GM23248 (cell line): ENCODE data around the gene GGT5. TPM values are rescaled to one million over a fixed set of nuclear protein-coding genes. Genes with fewer than 3 reads are reported as not detected.

ENCODE experiments used
- DNase-seq: peaks from one replicate; pipeline ENCODE4 v3.0.0-alpha.2; 2015
- H2AFZ ChIP-seq: fragments of 200-600 bp; sonication (generic); 2 replicates; pipeline ENCODE4 v1.6.1; 2016; ENCODE audit warnings: antibody characterized with exemption
- H3F3A ChIP-seq: fragments of 200-600 bp; sonication (generic); 2 replicates; pipeline ENCODE4 v1.6.1; 2016; ENCODE audit warnings: mild to moderate bottlenecking, antibody characterized with exemption, mixed run types; ENCODE audit not compliant: insufficient read depth
- H3K27ac ChIP-seq: fragments of 200-600 bp; sonication (generic); 2 replicates; pipeline ENCODE4 v1.5.1; 2016; ENCODE audit warnings: mild to moderate bottlenecking
- H3K27me3 ChIP-seq: fragments of 200-600 bp; sonication (generic); replicated peaks from 2 replicates; pipeline ENCODE4 v1.6.1; 2016; ENCODE audit warnings: mild to moderate bottlenecking; ENCODE audit not compliant: insufficient read depth
- H3K36me3 ChIP-seq: fragments of 200-600 bp; sonication (generic); 2 replicates; pipeline ENCODE4 v1.6.1; 2016; ENCODE audit warnings: low read depth, mild to moderate bottlenecking
- H3K4me1 ChIP-seq: fragments of 200-600 bp; sonication (generic); 2 replicates; pipeline ENCODE4 v1.6.1; 2016; ENCODE audit warnings: mild to moderate bottlenecking; ENCODE audit not compliant: insufficient read depth
- H3K4me2 ChIP-seq: fragments of 200-600 bp; sonication (generic); one replicate; pipeline ENCODE4 v1.6.1; 2016; ENCODE audit warnings: mild to moderate bottlenecking; ENCODE audit not compliant: unreplicated experiment
- H3K4me3 ChIP-seq: fragments of 200-600 bp; sonication (generic); 2 replicates; pipeline ENCODE4 v1.5.1; 2016; ENCODE audit warnings: mild to moderate bottlenecking
- H3K79me2 ChIP-seq: fragments of 200-600 bp; sonication (generic); 2 replicates; pipeline ENCODE4 v1.6.1; 2016; ENCODE audit warnings: mild to moderate bottlenecking; ENCODE audit not compliant: insufficient read depth
- H3K9ac ChIP-seq: fragments of 200-600 bp; sonication (generic); 2 replicates; pipeline ENCODE4 v1.6.1; 2016; ENCODE audit warnings: mild to moderate bottlenecking
- H3K9me2 ChIP-seq: fragments of 200-600 bp; sonication (generic); 2 replicates; pipeline ENCODE4 v1.6.1; 2016; ENCODE audit warnings: mixed run types, mild to moderate bottlenecking, moderate library complexity; ENCODE audit not compliant: insufficient read depth
- H3K9me3 ChIP-seq: fragments of 200-600 bp; sonication (generic); one replicate; pipeline ENCODE4 v1.6.1; 2017; ENCODE audit warnings: low read depth
- H4K20me1 ChIP-seq: fragments of 200-600 bp; sonication (generic); 2 replicates; pipeline ENCODE4 v1.6.0; 2016; ENCODE audit not compliant: insufficient read depth
- EZH2 ChIP-seq: fragments of 200-600 bp; sonication (generic); IDR thresholded peaks from 2 replicates; pipeline ENCODE4 v1.6.1; 2018; ENCODE audit warnings: antibody characterized with exemption, mild to moderate bottlenecking; ENCODE audit not compliant: insufficient read depth, poor library complexity, severe bottlenecking
- EZH2phosphoT487 ChIP-seq: fragments of 200-600 bp; sonication (generic); IDR thresholded peaks from 2 replicates; pipeline ENCODE4 v1.6.1; 2018; ENCODE audit warnings: antibody characterized with exemption, moderate library complexity, mild to moderate bottlenecking, low read depth; ENCODE audit not compliant: insufficient read depth
- WGBS, 2 experiments: methylation state at CpG; one replicate each; pipeline ENCODE4 v1.1.6; 2015 to 2017; ENCODE audit warnings: low lambda C conversion rate in 2 of 2, low coverage in 1 of 2; ENCODE audit errors: missing lambda C conversion rate in 2 of 2; 5-methylcytosine and 5-hydroxymethylcytosine counted together
- in situ Hi-C: fragments of 300-500 bp; cut with MboI; formaldehyde crosslinking; loops from 2 replicates; pipeline ENCODE4 v1.15.0; 2020
- polyA plus RNA-seq: library from polyadenylated mRNA; unstranded; fragments of >200 nt; fragmentation: Nextera tagmentation; extraction: Ambion mirVana; gene quantifications from 2 replicates; pipeline ENCODE4 v1.2.1, GENCODE V29; 2016
- total RNA-seq: library from RNA; depleted of rRNA; stranded (reverse); fragments of >200 nt; shearing (Covaris generic); gene quantifications from 2 replicates; pipeline ENCODE4 v1.2.3, GENCODE V29; 2014

Gene GGT5
- total and polyA plus RNA-seq, 2 experiments from 2014 or later: 1.3 to 5.1 TPM

DNA sequence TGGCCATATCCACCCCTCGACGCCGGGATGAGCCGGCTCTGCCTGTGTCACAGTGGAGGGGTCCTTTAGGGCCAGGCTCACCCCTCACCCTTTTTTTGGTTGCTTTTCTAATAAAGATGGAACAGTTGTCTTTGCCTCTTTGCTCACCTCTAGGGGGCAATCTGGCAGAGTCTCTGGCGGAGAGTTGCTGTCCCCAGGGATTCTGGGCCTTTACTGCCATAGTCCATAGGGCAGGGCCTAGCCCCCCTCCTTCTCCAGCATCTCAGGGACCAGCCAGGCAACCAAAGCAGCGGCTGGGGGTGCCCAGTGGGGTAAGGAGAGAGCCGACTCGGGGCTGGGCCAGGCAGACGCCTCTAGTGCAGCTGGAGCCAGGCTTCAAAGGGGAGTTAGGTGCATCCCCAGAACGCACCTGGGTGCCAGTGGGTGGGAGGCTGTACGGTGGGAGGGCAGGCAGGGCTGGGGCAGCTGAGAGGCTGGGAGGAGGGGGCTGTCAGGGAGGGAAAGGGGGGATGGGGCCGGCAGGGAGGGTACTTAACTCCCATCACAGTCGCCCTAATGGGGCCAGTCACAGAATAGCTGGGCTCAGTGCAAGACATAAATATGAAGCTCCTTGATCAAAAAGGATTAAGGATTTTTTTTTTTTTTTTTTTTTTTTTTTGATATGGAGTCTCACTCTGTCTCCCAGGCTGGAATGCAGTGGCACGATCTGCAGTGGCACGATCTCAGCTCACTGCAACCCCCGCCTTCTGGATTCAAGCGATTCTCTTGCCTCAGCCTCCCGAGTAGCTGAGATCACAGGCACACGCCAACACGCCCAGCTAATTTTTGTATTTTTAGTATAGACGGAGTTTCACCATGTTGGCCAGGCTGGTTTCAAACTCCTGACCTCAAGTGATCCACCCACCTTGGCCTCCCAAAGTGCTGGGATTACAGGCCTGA is 66.1 kb downstream of the GGT5 start:
- Histone ChIP-seq H3K27me3 (no peaks in the 10 kb centered on the region), H3K9me3 (no peaks in the 10 kb centered on the region), H3K4me2 (no peak overlapping the region), H3K4me1 (no peaks in the 10 kb centered on the region), H3K9me2 (no peaks in the 10 kb centered on the region), H3F3A (no peaks in the 10 kb centered on the region), H3K4me3 (no peak overlapping the region), H3K79me2 (no peaks in the 10 kb centered on the region), H3K9ac (no peak overlapping the region), H4K20me1 (no peaks in the 10 kb centered on the region), H2AFZ (no peak overlapping the region), H3K27ac (no peak overlapping the region), H3K36me3 (no peaks in the 10 kb centered on the region)
- in situ Hi-C loops: no loop called here
- TF ChIP-seq EZH2phosphoT487 (no peak), EZH2 (no peak)
- peak; percentile 31 for DNase-seq
- WGBS, 2 experiments: 77 to 78% methylated on average over 21 of the region's 21 CpGs

DNA sequence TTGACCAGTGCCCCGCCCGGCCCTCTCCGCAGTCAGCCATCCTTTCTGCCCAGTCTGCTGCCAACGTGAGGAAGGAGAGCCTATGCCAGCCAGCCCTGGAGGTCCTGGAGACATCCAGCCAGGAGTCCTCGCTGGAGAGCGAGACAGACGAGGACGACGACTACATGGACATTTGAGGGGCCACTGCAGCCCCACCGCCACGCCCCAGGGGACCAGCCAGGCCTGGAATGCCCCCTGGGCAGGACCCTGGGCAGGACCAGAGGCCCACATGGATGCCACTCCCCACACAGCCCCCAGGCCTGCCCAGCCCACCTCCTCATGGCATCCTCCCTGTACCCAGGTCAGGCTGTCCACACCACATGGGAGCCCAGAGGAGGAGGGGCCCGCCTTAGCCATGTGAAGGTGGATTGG is 66.9 kb downstream of the GGT5 start:
- no peaks in the 10 kb centered on the region for H3K36me3 ChIP-seq
- DNase-seq: no peak
- H3K79me2 ChIP-seq: no peaks in the 10 kb centered on the region
- 89 to 90% methylated on average over 9 to 12 of the region's 12 CpGs for WGBS, 2 experiments
- H3K4me1 ChIP-seq: no peaks in the 10 kb centered on the region
- TF ChIP-seq EZH2phosphoT487 (no peak), EZH2 (no peak)
- no peak overlapping the region for H3K4me3 ChIP-seq
- H3F3A ChIP-seq: no peaks in the 10 kb centered on the region
- H4K20me1 ChIP-seq: no peaks in the 10 kb centered on the region
- no peak overlapping the region for H3K27ac ChIP-seq
- no peak overlapping the region for H2AFZ ChIP-seq
- H3K9me2 ChIP-seq: no peaks in the 10 kb centered on the region
- in situ Hi-C loops: no loop called here
- no peak overlapping the region for H3K9ac ChIP-seq
- no peaks in the 10 kb centered on the region for H3K9me3 ChIP-seq
- no peaks in the 10 kb centered on the region for H3K27me3 ChIP-seq
- no peak overlapping the region for H3K4me2 ChIP-seq

DNA sequence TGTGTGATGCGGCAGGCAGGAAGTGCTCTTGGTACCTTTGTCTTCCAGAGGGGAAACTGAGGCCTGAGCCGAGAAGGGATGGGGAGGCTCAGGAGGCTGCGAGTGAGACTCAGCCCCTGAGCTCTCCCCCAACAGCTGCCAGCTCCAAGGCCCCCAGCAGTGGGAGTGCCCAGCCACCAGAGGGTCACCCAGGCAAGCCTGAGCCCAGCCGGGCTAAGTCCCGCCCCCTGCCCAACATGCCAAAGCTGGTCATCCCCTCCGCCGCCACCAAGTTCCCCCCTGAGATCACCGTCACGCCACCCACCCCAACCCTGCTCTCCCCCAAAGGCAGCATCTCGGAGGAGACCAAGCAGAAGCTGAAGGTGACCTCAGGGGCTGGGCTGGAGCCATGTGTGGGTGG is 67.4 kb downstream of the GGT5 start:
- Histone ChIP-seq H3K4me1 (no peaks in the 10 kb centered on the region), H3K9ac (no peak overlapping the region), H3K4me2 (no peak overlapping the region), H3K79me2 (no peaks in the 10 kb centered on the region), H3K9me3 (no peaks in the 10 kb centered on the region), H3K27me3 (no peaks in the 10 kb centered on the region), H4K20me1 (no peaks in the 10 kb centered on the region), H3F3A (no peaks in the 10 kb centered on the region), H3K27ac (no peak overlapping the region), H3K9me2 (no peaks in the 10 kb centered on the region), H3K4me3 (no peak overlapping the region), H3K36me3 (no peaks in the 10 kb centered on the region), H2AFZ (no peak overlapping the region)
- WGBS, 2 experiments: 88 to 97% methylated on average over 7 to 10 of the region's 10 CpGs
- no peak for TF ChIP-seq EZH2
- TF ChIP-seq EZH2phosphoT487: no peak
- in situ Hi-C loops: no loop called here
- no peak for DNase-seq

- H3K27ac ChIP-seq: no peak overlapping the region
- H3K79me2 ChIP-seq: no peaks in the 10 kb centered on the region
- H3K9me2 ChIP-seq: no peaks in the 10 kb centered on the region
- no peak overlapping the region for H2AFZ ChIP-seq
- H3K4me2 ChIP-seq: no peak overlapping the region
- no peak overlapping the region for H3K9ac ChIP-seq
- in situ Hi-C loops: no loop called here
- H3K4me1 ChIP-seq: no peaks in the 10 kb centered on the region
- no peak for DNase-seq
- TF ChIP-seq EZH2phosphoT487 (no peak), EZH2 (no peak)
- H3K4me3 ChIP-seq: no peak overlapping the region
- 92% methylated on average over 5 of the region's 5 CpGs for WGBS, 2 experiments
- no peaks in the 10 kb centered on the region for H3K27me3 ChIP-seq
- H3K9me3 ChIP-seq: no peaks in the 10 kb centered on the region
- no peaks in the 10 kb centered on the region for H4K20me1 ChIP-seq
- no peaks in the 10 kb centered on the region for H3F3A ChIP-seq
- no peaks in the 10 kb centered on the region; the same call in 1 of the 2 replicates for H3K36me3 ChIP-seq
Observed at GRCh38 chr22:24177045-24177444, 67.8 kb downstream of the GGT5 start.
